ENCODE measurements around the gene KRTAP1-1.

Gene KRTAP1-1

GRCh38 chr17:41026715-41027471, 14.4 kb downstream of the KRTAP1-1 start, which contains the start of gene KRTAP1-5:
KRTAP1-5 (minus strand) TSS chr17:41027208; CDS start chr17:41027155, 53 bp downstream.
- TF ChIP-seq CTCF (IDR thresholded peaks at IDR 0.05), result no peak
- no peak within 1 kb of the TSS for H3K27ac ChIP-seq

GRCh38 chr17:41024697-41025096, 16.6 kb downstream of the KRTAP1-1 start:
- no peak for TF ChIP-seq CTCF (IDR thresholded peaks at IDR 0.05)
- DNase-seq (ENCODE audit: low spot score), result no peak
- Histone ChIP-seq H3K27ac (no peak overlapping the region), H3K4me3 (no peak overlapping the region)

More at GRCh38 chr17:41026715-41027471, 14.4 kb downstream of the KRTAP1-1 start, which contains the start of gene KRTAP1-5:
- H3K4me3 ChIP-seq, result no peak within 1 kb of the TSS
- no peak for DNase-seq (ENCODE audit: low spot score)

- no peak for DNase-seq (ENCODE audit: low spot score)
- Histone ChIP-seq H3K27ac (no peak overlapping the region), H3K4me3 (no peak overlapping the region)
- TF ChIP-seq CTCF (IDR thresholded peaks at IDR 0.05), result no peak
Measured at GRCh38 chr17:41020336-41020735, 20.9 kb downstream of the KRTAP1-1 start.

GRCh38 chr17:41019415-41019814, 21.8 kb downstream of the KRTAP1-1 start:
- DNase-seq (ENCODE audit: low spot score), result no peak
- no peak for TF ChIP-seq CTCF (IDR thresholded peaks at IDR 0.05)
- Histone ChIP-seq H3K27ac (no peak overlapping the region), H3K4me3 (no peak overlapping the region)

GRCh38 chr17:41018541-41018940, 22.7 kb downstream of the KRTAP1-1 start:
- Histone ChIP-seq H3K27ac (no peak overlapping the region), H3K4me3 (no peak overlapping the region)
- no peak for DNase-seq (ENCODE audit: low spot score)
- TF ChIP-seq CTCF (IDR thresholded peaks at IDR 0.05), result no peak

GRCh38 chr17:41016578-41017215, 24.6 kb downstream of the KRTAP1-1 start:
- no peak overlapping the region for H3K27ac ChIP-seq
- H3K4me3 ChIP-seq, result no peak overlapping the region
- DNase-seq (ENCODE audit: low spot score), result no peak
- TF ChIP-seq CTCF (IDR thresholded peaks at IDR 0.05), result no peak

- Histone ChIP-seq H3K27ac (no peak overlapping the region), H3K4me3 (no peak overlapping the region)
- no peak for DNase-seq (ENCODE audit: low spot score)
- TF ChIP-seq CTCF (IDR thresholded peaks at IDR 0.05), result no peak
Measured at GRCh38 chr17:41015454-41015853, 25.8 kb downstream of the KRTAP1-1 start.
